ENCODE results near the gene C10orf53. TPM values are rescaled to one million over a fixed set of nuclear protein-coding genes. Genes with fewer than 3 reads are reported as not detected.
A peak's percentile ranks its signal among the peaks of the same experiment; 100 is the strongest.

Gene C10orf53
- polyA plus RNA-seq, 1 of the 3 experiments (the other 2 are of a cell fraction), result not detected

GRCh38 chr10:49744924-49745605 lies 65.6 kb downstream of the C10orf53 start:
- no peak overlapping the region for H3K4me2 ChIP-seq
- H2AFZ ChIP-seq (ENCODE audit: low read depth), result no peak overlapping the region
- H3K4me3 ChIP-seq (ENCODE audit: low read depth in 2 of 2, low read length in 1 of 2), result no peak overlapping the region
- H3K9me2 ChIP-seq, result no peaks in the 10 kb centered on the region
- POLR2A ChIA-PET, result no interaction called here
- CTCF ChIA-PET, result interaction anchor here (0.6 kb wide), 1 partner anchor 373 kb away, joined by 3 read pairs; no protein-coding TSS in a partner anchor
- no peaks in the 10 kb centered on the region for H3K9me3 ChIP-seq
- peaks cover 0 to 27% of the 10 kb centered on the region in 2 experiments for H3K36me3 ChIP-seq (replicated peaks in 1 of 2; ENCODE audit: control insufficient read depth in 1 of 2, insufficient read depth in 2 of 2, low read length in 1 of 2)
- peak; percentile 34 for DNase-seq
- TF ChIP-seq USF2 (IDR thresholded peaks at IDR 0.05; ENCODE audit: borderline replicate concordance, low read depth, low read length), result no peak
- TF ChIP-seq RAD21 (IDR thresholded peaks at IDR 0.05; ENCODE audit: low read length), result no peak; the same call in 1 of the 2 replicates
- no peak for TF ChIP-seq MXI1 (IDR thresholded peaks at IDR 0.05; ENCODE audit: low read depth, low read length)
- no peak for TF ChIP-seq YY1 (IDR thresholded peaks at IDR 0.05; ENCODE audit: low read depth)
- no peak for TF ChIP-seq GATA2 (CRISPR knock-in tag; IDR thresholded peaks at IDR 0.05)
- TF ChIP-seq RFX5 (IDR thresholded peaks at IDR 0.05; ENCODE audit: low read length), result no peak
- no peak for TF ChIP-seq USF1 (IDR thresholded peaks at IDR 0.05; ENCODE audit: borderline replicate concordance, low read depth)
- TF ChIP-seq CHD2 (IDR thresholded peaks at IDR 0.05; ENCODE audit: low read length, partially characterized antibody), result no peak
- TF ChIP-seq NFIC (IDR thresholded peaks at IDR 0.05; ENCODE audit: borderline replicate concordance), result no peak
- TF ChIP-seq PBX3 (IDR thresholded peaks at IDR 0.05), result no peak
- H3K27me3 ChIP-seq (ENCODE audit: insufficient read depth), result no peaks in the 10 kb centered on the region
- H3K27ac ChIP-seq (ENCODE audit: low read depth in 2 of 2, low read length in 1 of 2), result no peak overlapping the region
- H3K79me2 ChIP-seq (ENCODE audit: insufficient read depth), result no peaks in the 10 kb centered on the region
- H3K9ac ChIP-seq, result no peak overlapping the region
- H4K20me1 ChIP-seq (ENCODE audit: insufficient read depth), result no peaks in the 10 kb centered on the region
- WGBS (ENCODE audit: low lambda C conversion rate), result 92% methylated on average over 6 of the region's 13 CpGs
- H3K4me1 ChIP-seq (ENCODE audit: control insufficient read depth in 1 of 2, insufficient read depth in 2 of 2, low read depth in 1 of 2, low read length in 1 of 2), result no peaks in the 10 kb centered on the region
- H3F3A ChIP-seq (replicated peaks; ENCODE audit: insufficient read depth), result no peaks in the 10 kb centered on the region

- no peaks in the 10 kb centered on the region for H3K9me2 ChIP-seq
- no peak overlapping the region for H3K4me3 ChIP-seq (ENCODE audit: low read depth in 2 of 2, low read length in 1 of 2)
- CTCF ChIA-PET, result interaction anchor here (1.1 to 1.4 kb wide), 2 partner anchors 151 to 152 kb away, joined by 3 read pairs; no protein-coding TSS in a partner anchor
- no peaks in the 10 kb centered on the region for H4K20me1 ChIP-seq (ENCODE audit: insufficient read depth)
- no peaks in the 10 kb centered on the region for H3F3A ChIP-seq (replicated peaks; ENCODE audit: insufficient read depth)
- no peaks in the 10 kb centered on the region for H3K4me1 ChIP-seq (ENCODE audit: control insufficient read depth in 1 of 2, insufficient read depth in 2 of 2, low read depth in 1 of 2, low read length in 1 of 2)
- 89% methylated on average over 7 of the region's 12 CpGs for WGBS (ENCODE audit: low lambda C conversion rate)
- H3K36me3 ChIP-seq (replicated peaks in 1 of 2; ENCODE audit: control insufficient read depth in 1 of 2, insufficient read depth in 2 of 2, low read length in 1 of 2), result peaks cover 0 to 33% of the 10 kb centered on the region in 2 experiments
- no peak overlapping the region for H3K4me2 ChIP-seq
- no peak overlapping the region for H3K9ac ChIP-seq
- no peak overlapping the region for H2AFZ ChIP-seq (ENCODE audit: low read depth)
- no peaks in the 10 kb centered on the region for H3K79me2 ChIP-seq (ENCODE audit: insufficient read depth)
- no peak for DNase-seq
- H3K27me3 ChIP-seq (ENCODE audit: insufficient read depth), result no peaks in the 10 kb centered on the region
- POLR2A ChIA-PET, result no interaction called here
- H3K27ac ChIP-seq (ENCODE audit: low read depth in 2 of 2, low read length in 1 of 2), result no peak overlapping the region
- no peaks in the 10 kb centered on the region for H3K9me3 ChIP-seq
- TF ChIP-seq POLR2AphosphoS5 (IDR thresholded peaks at IDR 0.05; ENCODE audit: low read depth, low read length) (no peak), USF2 (IDR thresholded peaks at IDR 0.05; ENCODE audit: borderline replicate concordance, low read depth, low read length) (no peak), FOSL2 (IDR thresholded peaks at IDR 0.05; ENCODE audit: borderline replicate concordance, low read depth) (no peak), RCOR1 (IDR thresholded peaks at IDR 0.05; ENCODE audit: low read length) (no peak), NRF1 (IDR thresholded peaks at IDR 0.05; ENCODE audit: low read depth, low read length) (no peak), YY1 (IDR thresholded peaks at IDR 0.05; ENCODE audit: low read depth) (no peak), RXRA (IDR thresholded peaks at IDR 0.05; ENCODE audit: borderline replicate concordance, low read depth) (no peak), REST (IDR thresholded peaks at IDR 0.05; ENCODE audit: low read depth, low read length) (no peak), IRF3 (IDR thresholded peaks at IDR 0.05; ENCODE audit: low read depth, low read length) (no peak), NFIC (IDR thresholded peaks at IDR 0.05; ENCODE audit: borderline replicate concordance) (no peak)
Measured at GRCh38 chr10:49745756-49746155, 66.3 kb downstream of the C10orf53 start.
